ENCODE data around the gene ERBB4. TPM values are rescaled to one million over a fixed set of nuclear protein-coding genes. Genes with fewer than 3 reads are reported as not detected.

Gene ERBB4
- total and polyA plus RNA-seq, 2 of the 8 experiments (the other 6 are each of a cell fraction or from before 2014, with no cell fraction given), result 0.34 to 1.3 TPM

DNA sequence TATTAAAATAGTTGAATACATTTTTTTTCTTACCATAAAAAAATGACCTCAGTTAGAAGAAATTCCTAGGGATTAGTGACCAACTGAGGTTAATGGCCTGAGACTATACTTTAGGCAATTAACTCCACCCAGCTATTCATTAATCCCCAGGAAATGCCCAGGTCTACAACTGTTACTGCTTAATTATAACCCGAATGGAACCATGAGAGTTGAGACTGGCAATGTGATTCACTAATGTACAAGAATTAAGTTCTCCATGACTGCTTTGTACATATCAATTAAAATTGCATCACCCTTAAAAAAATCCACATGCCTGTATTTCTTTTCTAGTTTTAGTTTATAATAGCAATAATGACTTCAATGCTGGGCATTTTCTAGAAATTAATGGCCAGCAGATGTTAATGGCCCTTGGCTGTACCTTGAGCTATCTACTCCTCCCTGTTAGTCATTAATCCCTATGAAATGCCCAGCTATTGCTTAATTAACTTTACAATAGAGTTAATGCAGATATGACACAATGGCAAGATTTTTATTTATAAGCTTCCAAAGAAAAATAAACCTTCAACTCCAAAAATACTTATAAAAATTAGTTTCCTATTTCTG, 44.1 kb downstream of the ERBB4 start:
- CTCF ChIA-PET (ENCODE audit: partially characterized antibody), result no interaction called here
- H4K91ac ChIP-seq (replicated peaks; ENCODE audit: insufficient read length, low read length), result no peak overlapping the region

More for the DNA sequence above, 44.1 kb downstream of the ERBB4 start:
- TF ChIP-seq CEBPB (IDR thresholded peaks at IDR 0.05; ENCODE audit: low read depth, low read length) (no peak), NANOG (IDR thresholded peaks at IDR 0.05; ENCODE audit: insufficient read depth, low read depth, low read length, poor library complexity, severe bottlenecking) (no peak), CREB1 (IDR thresholded peaks at IDR 0.05) (no peak), CBX5 (IDR thresholded peaks at IDR 0.05; ENCODE audit: low read depth, low read length) (no peak), RAD21 (IDR thresholded peaks at IDR 0.05 in 1 of 2, conservative IDR thresholded peaks at IDR 0.05 in 1 of 2; ENCODE audit: low read depth in 2 of 2, low read length in 2 of 2) (no peak), FOSL1 (IDR thresholded peaks at IDR 0.05; ENCODE audit: insufficient read depth, low read depth, low read length) (no peak), BRCA1 (IDR thresholded peaks at IDR 0.05; ENCODE audit: low read depth, low read length) (no peak), RFX5 (IDR thresholded peaks at IDR 0.05; ENCODE audit: borderline replicate concordance, low read depth, low read length) (no peak), GTF2F1 (IDR thresholded peaks at IDR 0.05; ENCODE audit: borderline replicate concordance, low read depth, low read length) (no peak)
- Histone ChIP-seq H3K36me3 (ENCODE audit: control insufficient read depth in 2 of 4, insufficient read depth in 4 of 4, low read length in 3 of 4) (no peaks in the 10 kb centered on the region), H4K8ac (ENCODE audit: extremely low read depth, insufficient read depth, low read length) (no peak overlapping the region), H3K56ac (replicated peaks; ENCODE audit: insufficient read length, low read depth, low read length) (no peak overlapping the region), H3K4me1 (replicated peaks in 1 of 4; ENCODE audit: control insufficient read depth in 3 of 4, insufficient read depth in 4 of 4, low read length in 3 of 4) (no peaks in the 10 kb centered on the region), H4K20me1 (replicated peaks in 1 of 2; ENCODE audit: control insufficient read depth in 1 of 2, insufficient read depth in 2 of 2, low read length in 2 of 2) (no peaks in the 10 kb centered on the region), H2BK20ac (ENCODE audit: low read length) (no peak overlapping the region), H2BK15ac (ENCODE audit: low read length) (no peak overlapping the region), H3K4me2 (ENCODE audit: insufficient read depth in 1 of 2, low read depth in 2 of 2, low read length in 2 of 2) (no peak overlapping the region), H3K27me3 (replicated peaks in 1 of 4; ENCODE audit: control insufficient read depth in 3 of 4, extremely low read depth in 1 of 4, insufficient read depth in 3 of 4, low read length in 3 of 4) (no peaks in the 10 kb centered on the region), H3K79me2 (ENCODE audit: control insufficient read depth in 1 of 2, insufficient read depth in 2 of 2, low read length in 2 of 2) (no peaks in the 10 kb centered on the region), H3K9ac (replicated peaks in 1 of 4; ENCODE audit: extremely low read depth in 1 of 4, low read depth in 3 of 4, low read length in 3 of 4) (no peak overlapping the region), H3K27ac (ENCODE audit: low read depth, low read length) (no peak overlapping the region), H2AK5ac (ENCODE audit: low read depth, low read length) (no peak overlapping the region), H3K23ac (ENCODE audit: insufficient read length) (no peak overlapping the region), H4K5ac (ENCODE audit: insufficient read length, low read depth, low read length) (no peak overlapping the region), H2BK12ac (ENCODE audit: low read depth, low read length) (no peak overlapping the region), H3K23me2 (ENCODE audit: low read depth, low read length) (no peaks in the 10 kb centered on the region), H3K18ac (ENCODE audit: extremely low read depth, low read length) (no peak overlapping the region), H2BK5ac (ENCODE audit: low read depth, low read length) (no peak overlapping the region), H3K14ac (ENCODE audit: insufficient read length) (no peak overlapping the region), H3K79me1 (ENCODE audit: low read depth, low read length) (no peaks in the 10 kb centered on the region), H2BK120ac (replicated peaks; ENCODE audit: low read depth, low read length) (no peak overlapping the region), H3K9me3 (ENCODE audit: insufficient read depth in 2 of 2, low read depth in 1 of 2, low read length in 1 of 2) (no peaks in the 10 kb centered on the region), H3K4me3 (ENCODE audit: extremely low read depth in 1 of 4, insufficient read depth in 2 of 4, low read depth in 3 of 4, low read length in 4 of 4) (no peak overlapping the region), H3K4ac (replicated peaks; ENCODE audit: insufficient read length, low read depth, low read length) (no peak overlapping the region), H2AFZ (ENCODE audit: low read length) (no peak overlapping the region)
- no peak for DNase-seq (ENCODE audit: low read depth in 1 of 2, low spot score in 2 of 2)
- no peak for FAIRE-seq
- POLR2A ChIA-PET (ENCODE audit: partially characterized antibody), result no interaction called here
- 87% methylated on average over 1 of the region's 1 CpG; no CpG with 5 or more reads in 1 of the 2 experiments for WGBS, 2 experiments (ENCODE audit: extremely low coverage in 1 of 2, insufficient coverage in 1 of 2, insufficient read length in 1 of 2, insufficient replicate concordance in 2 of 2, low coverage in 1 of 2, low lambda C conversion rate in 2 of 2, missing lambda C conversion rate in 1 of 2)
